ENCODE data around the gene NRG2. TPM values are rescaled to one million over a fixed set of nuclear protein-coding genes. Genes with fewer than 3 reads are reported as not detected.

Gene NRG2
- total RNA-seq, 1 experiment from 2014 or later: 0.23 TPM

DNA sequence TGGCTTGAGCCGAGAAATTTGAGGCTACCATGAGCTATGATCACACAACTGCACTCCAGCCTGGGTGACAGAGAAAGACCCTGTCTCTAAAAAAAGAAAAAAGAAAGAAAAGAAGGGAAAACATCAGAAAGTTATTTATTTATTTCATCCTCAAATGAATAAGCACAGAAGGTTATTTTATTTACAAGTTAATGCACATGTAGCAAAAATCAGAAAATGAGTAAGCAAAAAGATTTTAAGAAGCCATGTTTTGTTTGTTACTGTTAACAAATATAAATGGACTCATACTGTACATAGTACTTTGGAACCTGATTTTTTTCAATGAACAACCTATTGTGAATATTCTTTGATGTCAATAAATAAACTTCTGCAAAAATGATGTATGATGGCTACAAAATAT lies 47.2 kb downstream of the NRG2 start:
- ChIA-PET POLR2A (no interaction called here), CTCF (interaction anchor here (0.7 to 8.6 kb wide), 2 partner anchors 26 to 455 kb away, joined by 4 to 47 read pairs; no protein-coding TSS in a partner anchor)
- no peak overlapping the region for H3K4me3 Mint-ChIP-seq (ENCODE audit: unreplicated experiment)
- DNase-seq (ENCODE audit: unreplicated experiment): no peak
- H3K27ac Mint-ChIP-seq (ENCODE audit: low read depth, unreplicated experiment): no peak overlapping the region
- H3K9me3 Mint-ChIP-seq (ENCODE audit: unreplicated experiment): no peaks in the 10 kb centered on the region
- TF ChIP-seq, protein P1, sequence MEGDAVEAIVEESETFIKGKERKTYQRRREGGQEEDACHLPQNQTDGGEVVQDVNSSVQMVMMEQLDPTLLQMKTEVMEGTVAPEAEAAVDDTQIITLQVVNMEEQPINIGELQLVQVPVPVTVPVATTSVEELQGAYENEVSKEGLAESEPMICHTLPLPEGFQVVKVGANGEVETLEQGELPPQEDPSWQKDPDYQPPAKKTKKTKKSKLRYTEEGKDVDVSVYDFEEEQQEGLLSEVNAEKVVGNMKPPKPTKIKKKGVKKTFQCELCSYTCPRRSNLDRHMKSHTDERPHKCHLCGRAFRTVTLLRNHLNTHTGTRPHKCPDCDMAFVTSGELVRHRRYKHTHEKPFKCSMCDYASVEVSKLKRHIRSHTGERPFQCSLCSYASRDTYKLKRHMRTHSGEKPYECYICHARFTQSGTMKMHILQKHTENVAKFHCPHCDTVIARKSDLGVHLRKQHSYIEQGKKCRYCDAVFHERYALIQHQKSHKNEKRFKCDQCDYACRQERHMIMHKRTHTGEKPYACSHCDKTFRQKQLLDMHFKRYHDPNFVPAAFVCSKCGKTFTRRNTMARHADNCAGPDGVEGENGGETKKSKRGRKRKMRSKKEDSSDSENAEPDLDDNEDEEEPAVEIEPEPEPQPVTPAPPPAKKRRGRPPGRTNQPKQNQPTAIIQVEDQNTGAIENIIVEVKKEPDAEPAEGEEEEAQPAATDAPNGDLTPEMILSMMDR (IDR thresholded peaks at IDR 0.05; ENCODE audit: unreplicated experiment): no peak
- intact Hi-C loops (cut with micrococcal nuclease): no loop called here
- no peaks in the 10 kb centered on the region for H3K4me1 Mint-ChIP-seq (ENCODE audit: insufficient read depth, unreplicated experiment)
- no peaks in the 10 kb centered on the region for H3K36me3 Mint-ChIP-seq (ENCODE audit: insufficient read depth, unreplicated experiment)
- peaks cover 40% of the 10 kb centered on the region for H3K27me3 Mint-ChIP-seq (ENCODE audit: insufficient read depth, unreplicated experiment)
- BruUV-seq (replicated peaks): no TSS peak

DNA sequence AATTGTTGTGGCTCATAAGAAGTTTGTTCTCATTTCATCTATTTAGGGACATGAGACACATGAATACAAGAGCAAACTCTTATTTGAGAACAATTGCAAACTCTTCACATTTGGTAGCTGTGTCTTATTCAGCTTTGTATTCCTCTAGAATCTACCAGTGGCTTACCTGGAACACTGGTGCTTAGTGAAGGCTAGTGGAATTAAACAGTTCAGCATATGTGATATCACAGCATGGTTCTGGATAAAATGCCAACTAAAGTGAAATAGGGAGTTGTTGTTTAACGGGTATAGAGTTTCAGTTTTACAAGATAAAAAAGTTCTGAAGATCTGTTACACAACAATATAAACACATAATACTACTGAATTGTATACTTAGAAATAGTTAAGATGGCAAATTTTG lies 48.9 kb downstream of the NRG2 start:
- no peak overlapping the region for H3K4me3 Mint-ChIP-seq (ENCODE audit: unreplicated experiment)
- BruUV-seq (replicated peaks): no TSS peak
- H3K36me3 Mint-ChIP-seq (ENCODE audit: insufficient read depth, unreplicated experiment): no peaks in the 10 kb centered on the region
- H3K27me3 Mint-ChIP-seq (ENCODE audit: insufficient read depth, unreplicated experiment): peaks cover 33% of the 10 kb centered on the region
- ChIA-PET POLR2A (no interaction called here), CTCF (interaction anchor here (0.7 to 8.6 kb wide), 3 partner anchors 13 to 912 kb away, joined by 3 to 47 read pairs (median 3); no protein-coding TSS in a partner anchor)
- DNase-seq (ENCODE audit: unreplicated experiment): no peak
- no peaks in the 10 kb centered on the region for H3K4me1 Mint-ChIP-seq (ENCODE audit: insufficient read depth, unreplicated experiment)
- intact Hi-C loops (cut with micrococcal nuclease): no loop called here
- H3K9me3 Mint-ChIP-seq (ENCODE audit: unreplicated experiment): no peaks in the 10 kb centered on the region
- H3K27ac Mint-ChIP-seq (ENCODE audit: low read depth, unreplicated experiment): no peak overlapping the region
- TF ChIP-seq, protein P1 (IDR thresholded peaks at IDR 0.05; ENCODE audit: unreplicated experiment): no peak

- CTCF ChIA-PET: interaction anchor here (0.8 to 5.2 kb wide), 6 partner anchors 10 to 220 kb away, joined by 3 to 59 read pairs (median 5); no protein-coding TSS in a partner anchor
- no peak overlapping the region for H3K4me3 Mint-ChIP-seq (ENCODE audit: unreplicated experiment)
- no TSS peak for BruUV-seq (replicated peaks)
Observed at GRCh38 chr5:139985733-139986132, 57.4 kb downstream of the NRG2 start.

DNA sequence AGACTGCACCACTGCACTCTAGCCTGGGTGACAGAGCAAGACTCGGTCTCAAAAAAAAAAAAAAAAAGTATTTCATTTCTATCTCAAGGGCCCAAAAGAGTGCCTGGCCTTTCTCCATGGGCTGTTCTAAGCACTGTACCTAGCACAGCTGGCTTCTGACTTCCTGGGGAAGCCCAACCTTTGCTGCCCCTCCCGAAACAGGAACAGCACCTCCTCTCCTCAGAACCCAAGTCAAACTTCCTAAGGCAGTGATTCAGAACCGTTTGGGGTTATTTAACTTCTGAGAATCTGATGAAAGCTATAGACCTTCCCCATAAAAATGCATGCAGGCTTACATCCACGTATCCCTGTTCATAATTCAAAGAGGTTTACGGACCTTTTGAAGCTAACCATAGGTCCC lies 57.8 kb downstream of the NRG2 start:
- no peak for DNase-seq (ENCODE audit: unreplicated experiment)

More at GRCh38 chr5:139985733-139986132, 57.4 kb downstream of the NRG2 start:
- intact Hi-C loops (cut with micrococcal nuclease): no loop called here
- POLR2A ChIA-PET: interaction anchor here (0.7 to 1.2 kb wide), 3 partner anchors 16 to 118 kb away, joined by 3 to 6 read pairs (median 4); no protein-coding TSS in a partner anchor
- no peaks in the 10 kb centered on the region for H3K9me3 Mint-ChIP-seq (ENCODE audit: unreplicated experiment)
- peaks cover 12% of the 10 kb centered on the region for H3K4me1 Mint-ChIP-seq (ENCODE audit: insufficient read depth, unreplicated experiment)
- H3K36me3 Mint-ChIP-seq (ENCODE audit: insufficient read depth, unreplicated experiment): no peaks in the 10 kb centered on the region
- peak overlapping the region; percentile 78 for H3K27ac Mint-ChIP-seq (ENCODE audit: low read depth, unreplicated experiment)
- peak; percentile 94 for DNase-seq (ENCODE audit: unreplicated experiment)
- TF ChIP-seq, protein P1 (IDR thresholded peaks at IDR 0.05; ENCODE audit: unreplicated experiment): no peak
- H3K27me3 Mint-ChIP-seq (ENCODE audit: insufficient read depth, unreplicated experiment): peaks cover 18% of the 10 kb centered on the region

More for the DNA sequence above, 57.8 kb downstream of the NRG2 start:
- POLR2A ChIA-PET: interaction anchor here (0.9 to 1.2 kb wide), 2 partner anchors 16 to 56 kb away, joined by 4 to 6 read pairs; no protein-coding TSS in a partner anchor
- H3K4me1 Mint-ChIP-seq (ENCODE audit: insufficient read depth, unreplicated experiment): peaks cover 12% of the 10 kb centered on the region
- no peak overlapping the region for H3K4me3 Mint-ChIP-seq (ENCODE audit: unreplicated experiment)
- peaks cover 22% of the 10 kb centered on the region for H3K27me3 Mint-ChIP-seq (ENCODE audit: insufficient read depth, unreplicated experiment)
- no peaks in the 10 kb centered on the region for H3K36me3 Mint-ChIP-seq (ENCODE audit: insufficient read depth, unreplicated experiment)
- TSS peak; percentile 37 for BruUV-seq (replicated peaks)
- intact Hi-C loops (cut with micrococcal nuclease): no loop called here
- peak overlapping the region; percentile 78 for H3K27ac Mint-ChIP-seq (ENCODE audit: low read depth, unreplicated experiment)
- CTCF ChIA-PET: interaction anchor here (0.6 to 5.2 kb wide), 8 partner anchors 10 to 219 kb away, joined by 3 to 59 read pairs (median 4); no protein-coding TSS in a partner anchor
- TF ChIP-seq, protein P1 (IDR thresholded peaks at IDR 0.05; ENCODE audit: unreplicated experiment): no peak
- H3K9me3 Mint-ChIP-seq (ENCODE audit: unreplicated experiment): no peaks in the 10 kb centered on the region

Data from MCF 10A (cell line).